ENCODE measurements around the gene ITGBL1.

GRCh38 chr13:101417043-101417406 lies 35.5 kb upstream of the ITGBL1 start:
- TF ChIP-seq EZH2phosphoT487 (IDR thresholded peaks at IDR 0.05; ENCODE audit: insufficient read depth, low read depth) (no peak), EZH2 (IDR thresholded peaks at IDR 0.05; ENCODE audit: insufficient read depth, poor library complexity, severe bottlenecking) (no peak)
